ENCODE measurements around the gene RANBP1. TPM values are rescaled to one million over a fixed set of nuclear protein-coding genes. Genes with fewer than 3 reads are reported as not detected.

Gene RANBP1
- total and polyA plus RNA-seq, 9 of the 15 experiments (the other 6 are each of a cell fraction or from before 2014, with no cell fraction given), result 162 to 2,891 (median 1,289) TPM

GRCh38 chr22:20117633-20118299, 1.9 kb downstream of the RANBP1 start (continued):
- no peak for TF ChIP-seq COPS2 (conservative IDR thresholded peaks at IDR 0.05)
- TF ChIP-seq, protein P1, sequence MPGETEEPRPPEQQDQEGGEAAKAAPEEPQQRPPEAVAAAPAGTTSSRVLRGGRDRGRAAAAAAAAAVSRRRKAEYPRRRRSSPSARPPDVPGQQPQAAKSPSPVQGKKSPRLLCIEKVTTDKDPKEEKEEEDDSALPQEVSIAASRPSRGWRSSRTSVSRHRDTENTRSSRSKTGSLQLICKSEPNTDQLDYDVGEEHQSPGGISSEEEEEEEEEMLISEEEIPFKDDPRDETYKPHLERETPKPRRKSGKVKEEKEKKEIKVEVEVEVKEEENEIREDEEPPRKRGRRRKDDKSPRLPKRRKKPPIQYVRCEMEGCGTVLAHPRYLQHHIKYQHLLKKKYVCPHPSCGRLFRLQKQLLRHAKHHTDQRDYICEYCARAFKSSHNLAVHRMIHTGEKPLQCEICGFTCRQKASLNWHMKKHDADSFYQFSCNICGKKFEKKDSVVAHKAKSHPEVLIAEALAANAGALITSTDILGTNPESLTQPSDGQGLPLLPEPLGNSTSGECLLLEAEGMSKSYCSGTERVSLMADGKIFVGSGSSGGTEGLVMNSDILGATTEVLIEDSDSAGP (CRISPR knock-in tag; IDR thresholded peaks at IDR 0.05), result no peak
- TF ChIP-seq, protein P2, sequence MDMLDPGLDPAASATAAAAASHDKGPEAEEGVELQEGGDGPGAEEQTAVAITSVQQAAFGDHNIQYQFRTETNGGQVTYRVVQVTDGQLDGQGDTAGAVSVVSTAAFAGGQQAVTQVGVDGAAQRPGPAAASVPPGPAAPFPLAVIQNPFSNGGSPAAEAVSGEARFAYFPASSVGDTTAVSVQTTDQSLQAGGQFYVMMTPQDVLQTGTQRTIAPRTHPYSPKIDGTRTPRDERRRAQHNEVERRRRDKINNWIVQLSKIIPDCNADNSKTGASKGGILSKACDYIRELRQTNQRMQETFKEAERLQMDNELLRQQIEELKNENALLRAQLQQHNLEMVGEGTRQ (CRISPR knock-in tag; IDR thresholded peaks at IDR 0.05), result no peak
- no peak for TF ChIP-seq ELF2 (CRISPR knock-in tag; IDR thresholded peaks at IDR 0.05)
- no peak for TF ChIP-seq SPI1 (IDR thresholded peaks at IDR 0.05; ENCODE audit: borderline replicate concordance, low read depth, low read length)
- no peak for TF ChIP-seq ZNF212 (CRISPR knock-in tag; IDR thresholded peaks at IDR 0.05)
- no peak for TF ChIP-seq ZNF507 (tag; conservative IDR thresholded peaks at IDR 0.05)
- peak; percentile 99 for TF ChIP-seq BRD4 (IDR thresholded peaks at IDR 0.05)
- TF ChIP-seq, protein P3, sequence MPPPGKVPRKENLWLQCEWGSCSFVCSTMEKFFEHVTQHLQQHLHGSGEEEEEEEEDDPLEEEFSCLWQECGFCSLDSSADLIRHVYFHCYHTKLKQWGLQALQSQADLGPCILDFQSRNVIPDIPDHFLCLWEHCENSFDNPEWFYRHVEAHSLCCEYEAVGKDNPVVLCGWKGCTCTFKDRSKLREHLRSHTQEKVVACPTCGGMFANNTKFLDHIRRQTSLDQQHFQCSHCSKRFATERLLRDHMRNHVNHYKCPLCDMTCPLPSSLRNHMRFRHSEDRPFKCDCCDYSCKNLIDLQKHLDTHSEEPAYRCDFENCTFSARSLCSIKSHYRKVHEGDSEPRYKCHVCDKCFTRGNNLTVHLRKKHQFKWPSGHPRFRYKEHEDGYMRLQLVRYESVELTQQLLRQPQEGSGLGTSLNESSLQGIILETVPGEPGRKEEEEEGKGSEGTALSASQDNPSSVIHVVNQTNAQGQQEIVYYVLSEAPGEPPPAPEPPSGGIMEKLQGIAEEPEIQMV (tag; conservative IDR thresholded peaks at IDR 0.05; ENCODE audit: low read depth), result no peak
- peak; percentile 62 for TF ChIP-seq KAT2B (IDR thresholded peaks at IDR 0.05; ENCODE audit: low read depth, low read length)
- no peak for TF ChIP-seq ZNF780A (CRISPR knock-in tag; IDR thresholded peaks at IDR 0.05)
- TF ChIP-seq, protein P4, sequence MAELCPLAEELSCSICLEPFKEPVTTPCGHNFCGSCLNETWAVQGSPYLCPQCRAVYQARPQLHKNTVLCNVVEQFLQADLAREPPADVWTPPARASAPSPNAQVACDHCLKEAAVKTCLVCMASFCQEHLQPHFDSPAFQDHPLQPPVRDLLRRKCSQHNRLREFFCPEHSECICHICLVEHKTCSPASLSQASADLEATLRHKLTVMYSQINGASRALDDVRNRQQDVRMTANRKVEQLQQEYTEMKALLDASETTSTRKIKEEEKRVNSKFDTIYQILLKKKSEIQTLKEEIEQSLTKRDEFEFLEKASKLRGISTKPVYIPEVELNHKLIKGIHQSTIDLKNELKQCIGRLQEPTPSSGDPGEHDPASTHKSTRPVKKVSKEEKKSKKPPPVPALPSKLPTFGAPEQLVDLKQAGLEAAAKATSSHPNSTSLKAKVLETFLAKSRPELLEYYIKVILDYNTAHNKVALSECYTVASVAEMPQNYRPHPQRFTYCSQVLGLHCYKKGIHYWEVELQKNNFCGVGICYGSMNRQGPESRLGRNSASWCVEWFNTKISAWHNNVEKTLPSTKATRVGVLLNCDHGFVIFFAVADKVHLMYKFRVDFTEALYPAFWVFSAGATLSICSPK (IDR thresholded peaks at IDR 0.05; ENCODE audit: borderline replicate concordance), result peak; percentile 61; the same call in 1 of the 2 replicates
- TF ChIP-seq, protein P5, sequence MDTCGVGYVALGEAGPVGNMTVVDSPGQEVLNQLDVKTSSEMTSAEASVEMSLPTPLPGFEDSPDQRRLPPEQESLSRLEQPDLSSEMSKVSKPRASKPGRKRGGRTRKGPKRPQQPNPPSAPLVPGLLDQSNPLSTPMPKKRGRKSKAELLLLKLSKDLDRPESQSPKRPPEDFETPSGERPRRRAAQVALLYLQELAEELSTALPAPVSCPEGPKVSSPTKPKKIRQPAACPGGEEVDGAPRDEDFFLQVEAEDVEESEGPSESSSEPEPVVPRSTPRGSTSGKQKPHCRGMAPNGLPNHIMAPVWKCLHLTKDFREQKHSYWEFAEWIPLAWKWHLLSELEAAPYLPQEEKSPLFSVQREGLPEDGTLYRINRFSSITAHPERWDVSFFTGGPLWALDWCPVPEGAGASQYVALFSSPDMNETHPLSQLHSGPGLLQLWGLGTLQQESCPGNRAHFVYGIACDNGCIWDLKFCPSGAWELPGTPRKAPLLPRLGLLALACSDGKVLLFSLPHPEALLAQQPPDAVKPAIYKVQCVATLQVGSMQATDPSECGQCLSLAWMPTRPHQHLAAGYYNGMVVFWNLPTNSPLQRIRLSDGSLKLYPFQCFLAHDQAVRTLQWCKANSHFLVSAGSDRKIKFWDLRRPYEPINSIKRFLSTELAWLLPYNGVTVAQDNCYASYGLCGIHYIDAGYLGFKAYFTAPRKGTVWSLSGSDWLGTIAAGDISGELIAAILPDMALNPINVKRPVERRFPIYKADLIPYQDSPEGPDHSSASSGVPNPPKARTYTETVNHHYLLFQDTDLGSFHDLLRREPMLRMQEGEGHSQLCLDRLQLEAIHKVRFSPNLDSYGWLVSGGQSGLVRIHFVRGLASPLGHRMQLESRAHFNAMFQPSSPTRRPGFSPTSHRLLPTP (IDR thresholded peaks at IDR 0.05; ENCODE audit: borderline replicate concordance, extremely low read depth, insufficient read length), result no peak
- TF ChIP-seq CBFB (CRISPR knock-in tag; IDR thresholded peaks at IDR 0.05), result no peak
- no peak for TF ChIP-seq PHF21A (IDR thresholded peaks at IDR 0.05; ENCODE audit: borderline replicate concordance, low read depth)
- TF ChIP-seq POLR2B (IDR thresholded peaks at IDR 0.05; ENCODE audit: low read depth, partially characterized antibody), result peak; percentile 28
- TF ChIP-seq ZNF740 (CRISPR knock-in tag; IDR thresholded peaks at IDR 0.05), result no peak
- TF ChIP-seq ZNF740 (tag; IDR thresholded peaks at IDR 0.05), result 0 out of 4 replicates have a peak, but pooled peaks of 1 of the 2 experiments have one; percentile 56

Measured in K562 (cell line).